GM23338 (cell line): ENCODE results near the gene URAD. TPM values are rescaled to one million over a fixed set of nuclear protein-coding genes. Genes with fewer than 3 reads are reported as not detected.

ENCODE experiments used
- ATAC-seq: fragments of 200-7000 bp; cut with Tn5 transposase; 3 replicates; pipeline ENCODE4 v1.9.1; 2020
- DNase-seq: peaks from one replicate; pipeline ENCODE4 v3.0.0-alpha.2; 2015; ENCODE audit warnings: low spot score
- H2AFZ ChIP-seq: fragments of 200-600 bp; sonication (generic); 2 replicates; pipeline ENCODE4 v1.8.0; 2016; ENCODE audit warnings: antibody characterized with exemption, mild to moderate bottlenecking, moderate library complexity
- H3F3A ChIP-seq: fragments of 200-600 bp; sonication (generic); replicated peaks from 2 replicates; pipeline ENCODE4 v1.8.0; 2017; ENCODE audit warnings: antibody characterized with exemption, mixed run types, low read depth
- H3K27ac ChIP-seq: fragments of 200-600 bp; sonication (generic); 2 replicates; pipeline ENCODE4 v1.6.1; 2016; ENCODE audit warnings: low read depth
- H3K27me3 ChIP-seq: fragments of 200-600 bp; sonication (generic); 2 replicates; pipeline ENCODE4 v1.8.0; 2016; ENCODE audit warnings: mild to moderate bottlenecking, mixed run types, moderate library complexity; ENCODE audit not compliant: insufficient read depth
- H3K36me3 ChIP-seq: fragments of 200-600 bp; sonication (generic); 2 replicates; pipeline ENCODE4 v1.8.0; 2016; ENCODE audit warnings: mild to moderate bottlenecking; ENCODE audit not compliant: insufficient read depth
- H3K4me1 ChIP-seq: fragments of 200-600 bp; sonication (generic); 2 replicates; pipeline ENCODE4 v1.8.0; 2016; ENCODE audit warnings: mild to moderate bottlenecking, moderate library complexity; ENCODE audit not compliant: insufficient read depth
- H3K4me2 ChIP-seq: fragments of 200-600 bp; sonication (generic); 2 replicates; pipeline ENCODE4 v1.7.1; 2017; ENCODE audit warnings: mixed run types
- H3K4me3 ChIP-seq: fragments of 200-600 bp; sonication (generic); 2 replicates; pipeline ENCODE4 v1.6.1; 2016; ENCODE audit warnings: mixed run types
- H3K79me2 ChIP-seq: fragments of 200-600 bp; sonication (generic); replicated peaks from 2 replicates; pipeline ENCODE4 v1.8.0; 2017; ENCODE audit warnings: mild to moderate bottlenecking; ENCODE audit not compliant: insufficient read depth
- H3K9me2 ChIP-seq: fragments of 200-600 bp; sonication (generic); 2 replicates; pipeline ENCODE4 v1.8.0; 2017; ENCODE audit not compliant: insufficient read depth
- H4K20me1 ChIP-seq: fragments of 200-600 bp; sonication (generic); replicated peaks from 2 replicates; pipeline ENCODE4 v1.8.0; 2017; ENCODE audit warnings: mild to moderate bottlenecking; ENCODE audit not compliant: insufficient read depth
- H3K27ac Mint-ChIP-seq: 2 replicates; pipeline ENCODE4 v1.8.0; 2020; ENCODE audit warnings: inconsistent platforms, mild to moderate bottlenecking, moderate library complexity, mixed read lengths
- H3K27me3 Mint-ChIP-seq: 3 replicates; pipeline ENCODE4 v1.8.0; 2022; ENCODE audit warnings: low read depth, mild to moderate bottlenecking, moderate library complexity, mixed read lengths, inconsistent platforms; ENCODE audit not compliant: insufficient read depth, poor library complexity
- H3K36me3 Mint-ChIP-seq: 3 replicates; pipeline ENCODE4 v1.8.0; 2021; ENCODE audit warnings: low read depth, mild to moderate bottlenecking, inconsistent platforms, moderate library complexity, mixed read lengths
- H3K4me1 Mint-ChIP-seq: 3 replicates; pipeline ENCODE4 v1.8.0; 2020; ENCODE audit warnings: mild to moderate bottlenecking, inconsistent platforms, mixed read lengths
- H3K4me3 Mint-ChIP-seq: 3 replicates; pipeline ENCODE4 v1.8.0; 2021; ENCODE audit warnings: moderate library complexity, mild to moderate bottlenecking, inconsistent platforms, mixed read lengths
- H3K9me3 Mint-ChIP-seq: 3 replicates; pipeline ENCODE4 v1.8.0; 2020; ENCODE audit warnings: moderate library complexity, mild to moderate bottlenecking, inconsistent platforms, mixed read lengths
- CREB1 ChIP-seq: fragments of 250-450 bp; sonication (Bioruptor Pico); IDR thresholded peaks from 2 replicates; pipeline ENCODE4 v1.5.0; 2020; ENCODE audit warnings: low read depth, mild to moderate bottlenecking, moderate library complexity
- EZH2 ChIP-seq: fragments of 200-600 bp; sonication (generic); IDR thresholded peaks from one replicate; pipeline ENCODE4 v1.8.0; 2017; ENCODE audit warnings: antibody characterized with exemption, mild to moderate bottlenecking, low read depth; ENCODE audit not compliant: unreplicated experiment
- ZNF331 ChIP-seq: fragments of 250-450 bp; sonication (Bioruptor Pico); IDR thresholded peaks from 2 replicates; pipeline ENCODE4 v1.5.0; 2020; ENCODE audit warnings: low read depth, mild to moderate bottlenecking, moderate library complexity
- polyA plus RNA-seq: library from polyadenylated mRNA; unstranded; fragments of >200 nt; fragmentation: Nextera tagmentation; extraction: Ambion mirVana; gene quantifications from 2 replicates; pipeline ENCODE4 v1.2.1, GENCODE V29; 2016
- total RNA-seq: library from RNA; depleted of rRNA; stranded (reverse); fragments of >200 nt; shearing (Covaris generic); gene quantifications from 2 replicates; pipeline ENCODE4 v1.2.3, GENCODE V29; 2014
- TF ChIP-seq, protein P1 (sequence below), 2 experiments: fragments of 200-600 bp in 1 of 2; sonication (generic) in 1 of 2; conservative IDR thresholded peaks; 2 replicates each; pipeline versions ENCODE4 v1.5.1 to v1.6.1; 2016 to 2017; ENCODE audit warnings: antibody characterized with exemption in 2 of 2, low read depth in 2 of 2, mild to moderate bottlenecking in 2 of 2, moderate library complexity in 1 of 2
- TF ChIP-seq, protein P2 (sequence below): IDR thresholded peaks from 2 replicates; pipeline ENCODE4 v1.6.1; 2016; ENCODE audit warnings: antibody characterized with exemption
- TF ChIP-seq, protein P3 (sequence below): IDR thresholded peaks from one replicate; pipeline ENCODE4 v1.6.1; 2018; ENCODE audit warnings: antibody characterized with exemption; ENCODE audit not compliant: unreplicated experiment

URAD gene
- total and polyA plus RNA-seq, 2 experiments from 2014 or later = not detected

DNA sequence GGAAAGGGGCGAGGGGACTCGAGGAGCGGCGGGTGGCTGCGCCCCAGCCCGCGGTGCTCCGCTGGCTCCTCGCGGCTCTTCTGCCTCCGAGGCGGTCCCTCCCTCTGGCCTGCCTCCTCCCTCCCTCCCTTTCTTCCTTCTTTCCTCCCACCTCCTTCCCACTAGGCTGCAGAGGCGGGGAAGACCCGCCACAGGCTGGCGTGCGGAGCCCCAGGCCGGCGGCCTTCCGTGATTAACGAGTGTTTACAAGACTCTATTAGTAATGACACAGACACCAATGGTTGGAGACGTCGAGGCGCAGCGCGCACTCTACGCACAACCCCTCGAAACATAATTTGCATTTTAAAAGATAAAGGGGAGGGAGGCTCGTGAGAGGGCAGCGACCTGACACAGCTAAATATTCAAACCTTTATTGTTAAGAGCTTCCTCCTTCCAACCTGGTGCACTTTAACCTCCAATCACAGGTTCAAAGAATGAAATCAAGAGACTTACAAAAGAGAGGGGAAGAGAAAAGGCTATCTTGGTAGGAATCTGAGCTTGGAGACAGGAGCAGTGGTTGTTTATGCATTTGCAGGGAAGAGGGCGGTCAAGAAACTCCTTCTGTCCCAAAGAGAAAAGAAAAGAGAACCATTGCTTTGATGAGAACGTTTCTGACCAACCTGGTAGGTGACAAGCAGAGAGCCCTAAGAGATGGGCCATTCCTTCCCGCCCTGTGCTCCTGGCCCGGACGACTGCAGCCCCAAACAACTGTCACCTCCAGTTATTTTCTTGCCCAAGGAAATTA, 19.2 kb downstream of the URAD start, which contains the start of gene CDX2:
Gene CDX2 (minus strand): TSS at position 234 of the 784 bp plus-strand sequence. CDS start 309 bp downstream, outside the sequence.
- Histone ChIP-seq H3F3A (peaks cover 54% of the 10 kb centered on the region), H3K36me3 (no peaks in the 10 kb centered on the region; the same call in 1 of the 2 replicates), H2AFZ (no peak within 1 kb of the TSS), H3K79me2 (no peaks in the 10 kb centered on the region), H3K9me2 (no peaks in the 10 kb centered on the region), H3K27me3 (peaks cover 100% of the 10 kb centered on the region), H4K20me1 (peaks cover 42% of the 10 kb centered on the region), H3K4me2 (peak within 1 kb of the TSS; percentile 73), H3K4me3 (peak within 1 kb of the TSS; percentile 41), H3K27ac (no peak within 1 kb of the TSS), H3K4me1 (peaks cover 73% of the 10 kb centered on the region)
- Mint-ChIP-seq H3K36me3 (no peaks in the 10 kb centered on the region; the same call in 2 of the 3 replicates), H3K27ac (no peak within 1 kb of the TSS), H3K4me1 (peaks cover 58% of the 10 kb centered on the region), H3K4me3 (peak within 1 kb of the TSS; percentile 62), H3K27me3 (peaks cover 100% of the 10 kb centered on the region), H3K9me3 (peaks cover 1% of the 10 kb centered on the region; the same call in 1 of the 3 replicates)
- DNase-seq = peak; percentile 87
- peak; percentile 69 for TF ChIP-seq EZH2
- TF ChIP-seq ZNF331 = no peak
- TF ChIP-seq CREB1 (CRISPR knock-in tag) = no peak
- ATAC-seq = peak; percentile 10

DNA sequence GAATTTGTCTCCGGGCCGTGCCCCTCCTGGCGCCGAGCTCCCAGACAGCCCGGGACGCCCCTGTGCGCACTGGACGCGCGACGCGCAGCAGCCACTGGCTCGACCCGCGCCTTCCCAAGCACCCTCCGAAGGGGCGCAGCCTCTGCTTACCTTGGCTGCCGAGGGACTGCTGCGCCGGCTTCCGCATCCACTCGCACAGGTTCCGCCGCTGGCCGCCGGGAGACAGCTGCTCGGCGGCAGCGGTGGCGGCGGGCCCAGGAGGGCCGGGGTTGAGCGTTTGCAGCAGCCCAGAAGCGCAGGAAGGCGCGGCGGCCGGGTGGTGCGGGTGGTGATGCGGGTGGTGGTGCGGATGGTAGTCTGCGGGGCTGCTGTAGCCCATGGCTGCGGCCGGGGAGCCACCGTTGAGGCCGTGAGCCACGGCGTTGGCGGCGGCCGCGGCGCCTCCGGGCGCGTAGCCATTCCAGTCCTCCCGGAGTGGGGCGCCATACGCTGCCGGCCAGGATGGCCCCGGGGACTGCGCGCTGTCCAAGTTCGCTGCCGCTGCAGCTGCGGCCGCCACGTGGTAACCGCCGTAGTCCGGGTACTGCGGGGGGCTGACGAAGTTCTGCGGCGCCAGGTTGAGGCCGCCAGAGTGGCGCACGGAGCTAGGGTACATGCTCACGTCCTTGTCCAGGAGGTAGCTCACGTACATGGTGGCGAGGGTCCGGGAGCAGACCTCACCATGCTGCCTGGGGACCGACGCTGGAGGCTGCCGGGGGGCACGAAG, 20.0 kb downstream of the URAD start:
- no peaks in the 10 kb centered on the region; the same call in 2 of the 3 replicates for H3K9me3 Mint-ChIP-seq
- DNase-seq (peak; percentile 72), ATAC-seq (peak; percentile 4)
- H3K79me2 ChIP-seq = no peaks in the 10 kb centered on the region
- H2AFZ ChIP-seq = no peak overlapping the region
- peaks cover 100% of the 10 kb centered on the region for H3K27me3 Mint-ChIP-seq
- H3K9me2 ChIP-seq = no peaks in the 10 kb centered on the region
- H3K27ac Mint-ChIP-seq = no peak overlapping the region
- peaks cover 100% of the 10 kb centered on the region for H3K27me3 ChIP-seq
- peak overlapping the region; percentile 41 for H3K4me3 ChIP-seq
- no peaks in the 10 kb centered on the region; the same call in 2 of the 3 replicates for H3K36me3 Mint-ChIP-seq
- H3K36me3 ChIP-seq = no peaks in the 10 kb centered on the region; the same call in 1 of the 2 replicates
- H3K4me2 ChIP-seq = peak overlapping the region; percentile 73
- H3K4me3 Mint-ChIP-seq = peak overlapping the region; percentile 51; the same call in 2 of the 3 replicates
- peaks cover 67% of the 10 kb centered on the region for H3K4me1 ChIP-seq
- peaks cover 48% of the 10 kb centered on the region for H4K20me1 ChIP-seq
- H3K4me1 Mint-ChIP-seq = peaks cover 58% of the 10 kb centered on the region
- peaks cover 49% of the 10 kb centered on the region for H3F3A ChIP-seq
- H3K27ac ChIP-seq = no peak overlapping the region
- TF ChIP-seq, protein P1, sequence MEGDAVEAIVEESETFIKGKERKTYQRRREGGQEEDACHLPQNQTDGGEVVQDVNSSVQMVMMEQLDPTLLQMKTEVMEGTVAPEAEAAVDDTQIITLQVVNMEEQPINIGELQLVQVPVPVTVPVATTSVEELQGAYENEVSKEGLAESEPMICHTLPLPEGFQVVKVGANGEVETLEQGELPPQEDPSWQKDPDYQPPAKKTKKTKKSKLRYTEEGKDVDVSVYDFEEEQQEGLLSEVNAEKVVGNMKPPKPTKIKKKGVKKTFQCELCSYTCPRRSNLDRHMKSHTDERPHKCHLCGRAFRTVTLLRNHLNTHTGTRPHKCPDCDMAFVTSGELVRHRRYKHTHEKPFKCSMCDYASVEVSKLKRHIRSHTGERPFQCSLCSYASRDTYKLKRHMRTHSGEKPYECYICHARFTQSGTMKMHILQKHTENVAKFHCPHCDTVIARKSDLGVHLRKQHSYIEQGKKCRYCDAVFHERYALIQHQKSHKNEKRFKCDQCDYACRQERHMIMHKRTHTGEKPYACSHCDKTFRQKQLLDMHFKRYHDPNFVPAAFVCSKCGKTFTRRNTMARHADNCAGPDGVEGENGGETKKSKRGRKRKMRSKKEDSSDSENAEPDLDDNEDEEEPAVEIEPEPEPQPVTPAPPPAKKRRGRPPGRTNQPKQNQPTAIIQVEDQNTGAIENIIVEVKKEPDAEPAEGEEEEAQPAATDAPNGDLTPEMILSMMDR (conservative IDR thresholded peaks at IDR 0.05; ENCODE audit: low read depth in 2 of 2) = peak in 1 of 2 experiments; percentile 17; a peak in 1 of 4 replicates
- TF ChIP-seq, protein P2, sequence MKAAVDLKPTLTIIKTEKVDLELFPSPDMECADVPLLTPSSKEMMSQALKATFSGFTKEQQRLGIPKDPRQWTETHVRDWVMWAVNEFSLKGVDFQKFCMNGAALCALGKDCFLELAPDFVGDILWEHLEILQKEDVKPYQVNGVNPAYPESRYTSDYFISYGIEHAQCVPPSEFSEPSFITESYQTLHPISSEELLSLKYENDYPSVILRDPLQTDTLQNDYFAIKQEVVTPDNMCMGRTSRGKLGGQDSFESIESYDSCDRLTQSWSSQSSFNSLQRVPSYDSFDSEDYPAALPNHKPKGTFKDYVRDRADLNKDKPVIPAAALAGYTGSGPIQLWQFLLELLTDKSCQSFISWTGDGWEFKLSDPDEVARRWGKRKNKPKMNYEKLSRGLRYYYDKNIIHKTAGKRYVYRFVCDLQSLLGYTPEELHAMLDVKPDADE = no peak
- TF ChIP-seq, protein P3, sequence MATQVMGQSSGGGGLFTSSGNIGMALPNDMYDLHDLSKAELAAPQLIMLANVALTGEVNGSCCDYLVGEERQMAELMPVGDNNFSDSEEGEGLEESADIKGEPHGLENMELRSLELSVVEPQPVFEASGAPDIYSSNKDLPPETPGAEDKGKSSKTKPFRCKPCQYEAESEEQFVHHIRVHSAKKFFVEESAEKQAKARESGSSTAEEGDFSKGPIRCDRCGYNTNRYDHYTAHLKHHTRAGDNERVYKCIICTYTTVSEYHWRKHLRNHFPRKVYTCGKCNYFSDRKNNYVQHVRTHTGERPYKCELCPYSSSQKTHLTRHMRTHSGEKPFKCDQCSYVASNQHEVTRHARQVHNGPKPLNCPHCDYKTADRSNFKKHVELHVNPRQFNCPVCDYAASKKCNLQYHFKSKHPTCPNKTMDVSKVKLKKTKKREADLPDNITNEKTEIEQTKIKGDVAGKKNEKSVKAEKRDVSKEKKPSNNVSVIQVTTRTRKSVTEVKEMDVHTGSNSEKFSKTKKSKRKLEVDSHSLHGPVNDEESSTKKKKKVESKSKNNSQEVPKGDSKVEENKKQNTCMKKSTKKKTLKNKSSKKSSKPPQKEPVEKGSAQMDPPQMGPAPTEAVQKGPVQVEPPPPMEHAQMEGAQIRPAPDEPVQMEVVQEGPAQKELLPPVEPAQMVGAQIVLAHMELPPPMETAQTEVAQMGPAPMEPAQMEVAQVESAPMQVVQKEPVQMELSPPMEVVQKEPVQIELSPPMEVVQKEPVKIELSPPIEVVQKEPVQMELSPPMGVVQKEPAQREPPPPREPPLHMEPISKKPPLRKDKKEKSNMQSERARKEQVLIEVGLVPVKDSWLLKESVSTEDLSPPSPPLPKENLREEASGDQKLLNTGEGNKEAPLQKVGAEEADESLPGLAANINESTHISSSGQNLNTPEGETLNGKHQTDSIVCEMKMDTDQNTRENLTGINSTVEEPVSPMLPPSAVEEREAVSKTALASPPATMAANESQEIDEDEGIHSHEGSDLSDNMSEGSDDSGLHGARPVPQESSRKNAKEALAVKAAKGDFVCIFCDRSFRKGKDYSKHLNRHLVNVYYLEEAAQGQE = no peak
- TF ChIP-seq ZNF331 = no peak
